Mucosa of rectum (tissue), 2 donors: ENCODE measurements around the gene CAPN12.

Experiments
- H3K27ac ChIP-seq, 2 donors: one replicate each; pipeline ENCODE4 v1.7.0; 2013; ENCODE audit warnings: inconsistent platforms in 2 of 2, low read depth in 2 of 2, low read length in 2 of 2
- H3K27me3 ChIP-seq, 2 donors: one replicate each; pipeline ENCODE4 v1.7.0; 2013; ENCODE audit warnings: low read length in 2 of 2; ENCODE audit not compliant: control insufficient read depth in 2 of 2, insufficient read depth in 2 of 2
- H3K36me3 ChIP-seq, 2 donors: one replicate each; pipeline ENCODE4 v1.7.0; 2013; ENCODE audit warnings: low read length in 2 of 2; ENCODE audit not compliant: control insufficient read depth in 2 of 2, insufficient read depth in 2 of 2
- H3K4me1 ChIP-seq, 2 donors: one replicate each; pipeline ENCODE4 v1.7.0; 2013; ENCODE audit warnings: low read length in 2 of 2, mild to moderate bottlenecking in 1 of 2; ENCODE audit not compliant: control insufficient read depth in 2 of 2, insufficient read depth in 2 of 2
- H3K4me3 ChIP-seq, 2 donors: one replicate each; pipeline ENCODE4 v1.7.0; 2013; ENCODE audit warnings: low read length in 2 of 2
- H3K9ac ChIP-seq, 2 donors: one replicate each; pipeline ENCODE4 v1.7.0; 2013; ENCODE audit warnings: low read length in 2 of 2, low read depth in 1 of 2, mild to moderate bottlenecking in 1 of 2
- H3K9me3 ChIP-seq, 2 donors: one replicate each; pipeline ENCODE4 v1.7.0; 2013; ENCODE audit warnings: low read length in 2 of 2; ENCODE audit not compliant: control insufficient read depth in 2 of 2
- donor health status: healthy.
- donor health status: Normal muscosa, but diverticular disease.

Gene CAPN12

DNA sequence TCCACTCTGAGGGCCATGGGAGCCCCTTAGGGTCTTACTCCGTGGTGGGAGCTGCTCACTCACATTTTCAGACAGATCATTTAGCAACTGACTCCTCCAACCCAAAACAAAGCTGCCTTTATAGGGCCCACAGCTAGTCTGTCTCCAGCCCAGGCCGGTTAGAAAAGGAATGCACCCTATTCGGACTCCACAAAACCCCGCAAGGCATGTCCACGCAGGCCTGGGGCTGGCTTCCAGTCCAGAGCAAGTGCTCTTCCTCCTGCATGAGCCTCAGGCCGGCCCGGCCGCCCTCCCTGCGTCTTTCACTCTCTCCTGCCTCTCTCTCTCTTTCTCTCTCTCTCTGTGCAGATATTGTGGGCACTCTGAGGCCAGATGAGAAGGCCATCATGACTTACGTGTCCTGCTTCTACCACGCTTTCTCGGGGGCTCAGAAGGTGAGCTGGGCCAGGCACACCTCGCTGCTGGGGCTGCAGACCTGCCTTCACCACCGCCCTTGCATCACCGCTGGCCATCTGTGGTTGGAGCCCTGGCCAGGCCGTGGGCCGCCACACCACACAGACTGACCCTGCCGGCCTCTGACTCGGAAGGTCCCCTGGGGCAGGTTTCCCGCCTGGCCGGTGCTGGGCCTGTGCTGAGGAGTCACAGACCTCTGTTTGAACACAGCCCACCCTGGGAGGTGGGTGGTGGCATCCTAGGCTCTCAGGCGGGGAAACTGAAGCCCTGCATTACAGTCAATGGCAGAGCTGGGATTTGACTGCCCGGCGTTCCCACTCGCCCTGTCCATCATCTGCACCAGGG, 33.1 kb downstream of the CAPN12 start:
- H3K4me3 ChIP-seq, result no peak overlapping the region
- peak overlapping the region in 1 of 2 donors; percentile 27 for H3K27ac ChIP-seq
- H3K9ac ChIP-seq, result no peak overlapping the region
- H3K27me3 ChIP-seq, result no peaks in the 10 kb centered on the region
- peaks cover 8 to 14% of the 10 kb centered on the region in 2 donors for H3K4me1 ChIP-seq
- H3K36me3 ChIP-seq, result peaks cover 83 to 92% of the 10 kb centered on the region in 2 donors
- no peaks in the 10 kb centered on the region for H3K9me3 ChIP-seq

DNA sequence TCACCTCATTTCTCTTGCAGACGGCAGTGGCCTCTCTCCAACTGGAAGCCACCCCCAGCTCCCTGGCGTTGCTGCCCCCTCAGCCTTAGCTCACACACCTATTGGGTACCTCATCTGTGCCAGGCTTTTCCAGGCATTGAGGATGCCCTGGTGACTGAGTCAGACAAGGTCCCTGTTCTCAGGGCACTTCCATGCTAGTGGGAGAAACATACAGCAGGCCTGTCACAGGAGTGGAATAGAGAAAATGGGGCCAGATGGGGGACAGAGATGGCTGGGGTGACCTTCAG, 33.9 kb downstream of the CAPN12 start:
- Histone ChIP-seq H3K27ac (peak overlapping the region in 1 of 2 donors; percentile 27), H3K27me3 (no peaks in the 10 kb centered on the region), H3K4me3 (no peak overlapping the region), H3K4me1 (peaks cover 10 to 18% of the 10 kb centered on the region in 2 donors), H3K36me3 (peaks cover 89 to 95% of the 10 kb centered on the region in 2 donors), H3K9ac (no peak overlapping the region), H3K9me3 (no peaks in the 10 kb centered on the region)

DNA sequence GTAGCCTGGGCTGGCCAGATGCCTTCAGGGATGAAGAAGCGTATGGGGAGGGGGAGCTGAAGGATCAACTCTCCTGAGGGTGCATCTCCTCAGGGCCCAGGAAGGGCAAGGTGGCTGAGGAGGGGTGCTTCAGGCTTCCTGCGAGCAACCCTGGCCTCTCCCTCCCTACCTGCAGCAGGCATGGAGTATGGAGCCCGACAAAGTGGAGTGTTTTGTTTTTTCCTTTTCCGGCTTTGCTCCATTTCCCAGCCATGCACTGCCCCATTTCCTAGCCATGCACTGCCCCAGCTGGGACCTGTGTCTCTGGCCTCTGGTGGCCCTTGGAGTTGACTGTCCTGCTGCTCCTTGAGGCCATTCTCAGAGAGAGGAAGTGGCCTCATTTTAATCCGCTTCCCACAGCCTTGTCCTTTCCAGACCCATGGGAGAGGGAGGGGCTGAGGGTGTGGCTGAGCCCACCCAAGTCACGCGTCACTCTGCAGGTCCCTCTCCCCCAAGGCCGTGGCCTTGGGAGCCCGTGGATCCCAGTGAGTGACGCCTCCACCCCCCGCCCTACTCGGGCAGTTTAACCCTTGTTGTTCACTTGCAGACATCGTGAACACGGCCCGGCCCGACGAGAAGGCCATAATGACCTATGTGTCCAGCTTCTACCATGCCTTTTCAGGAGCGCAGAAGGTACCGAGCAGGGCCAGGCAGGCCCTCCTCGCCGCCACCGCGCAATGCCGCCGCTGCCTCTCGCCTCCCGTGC, 34.4 kb downstream of the CAPN12 start:
- H3K27ac ChIP-seq, result peak overlapping the region in 1 of 2 donors; percentile 14
- peaks cover 93 to 97% of the 10 kb centered on the region in 2 donors for H3K36me3 ChIP-seq
- no peaks in the 10 kb centered on the region for H3K9me3 ChIP-seq
- no peak overlapping the region for H3K4me3 ChIP-seq
- H3K4me1 ChIP-seq, result peaks cover 10 to 18% of the 10 kb centered on the region in 2 donors
- no peaks in the 10 kb centered on the region for H3K27me3 ChIP-seq
- H3K9ac ChIP-seq, result no peak overlapping the region

DNA sequence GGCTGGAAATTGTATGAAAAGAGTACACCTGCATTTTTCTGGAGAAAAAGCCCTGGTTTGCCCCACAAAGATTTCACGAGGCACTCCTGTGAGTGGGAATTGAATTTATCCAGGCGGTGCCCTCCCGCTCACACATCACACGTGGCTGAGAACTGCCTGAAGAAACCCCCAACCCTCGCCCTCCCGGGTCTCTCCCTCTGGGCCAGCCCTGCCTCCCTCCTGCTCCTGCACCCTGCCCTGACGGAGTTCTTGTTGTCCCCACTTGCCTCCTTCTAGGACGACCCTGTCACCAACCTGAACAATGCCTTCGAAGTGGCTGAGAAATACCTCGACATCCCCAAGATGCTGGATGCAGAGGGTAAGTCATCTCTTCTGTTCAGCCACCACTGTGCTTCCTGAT, 35.2 kb downstream of the CAPN12 start:
- no peaks in the 10 kb centered on the region for H3K9me3 ChIP-seq
- peaks cover 93 to 97% of the 10 kb centered on the region in 2 donors for H3K36me3 ChIP-seq
- H3K9ac ChIP-seq, result no peak overlapping the region
- no peaks in the 10 kb centered on the region for H3K27me3 ChIP-seq
- peaks cover 10 to 18% of the 10 kb centered on the region in 2 donors for H3K4me1 ChIP-seq
- H3K4me3 ChIP-seq, result no peak overlapping the region
- peak overlapping the region; percentile 14 to 24 for H3K27ac ChIP-seq

DNA sequence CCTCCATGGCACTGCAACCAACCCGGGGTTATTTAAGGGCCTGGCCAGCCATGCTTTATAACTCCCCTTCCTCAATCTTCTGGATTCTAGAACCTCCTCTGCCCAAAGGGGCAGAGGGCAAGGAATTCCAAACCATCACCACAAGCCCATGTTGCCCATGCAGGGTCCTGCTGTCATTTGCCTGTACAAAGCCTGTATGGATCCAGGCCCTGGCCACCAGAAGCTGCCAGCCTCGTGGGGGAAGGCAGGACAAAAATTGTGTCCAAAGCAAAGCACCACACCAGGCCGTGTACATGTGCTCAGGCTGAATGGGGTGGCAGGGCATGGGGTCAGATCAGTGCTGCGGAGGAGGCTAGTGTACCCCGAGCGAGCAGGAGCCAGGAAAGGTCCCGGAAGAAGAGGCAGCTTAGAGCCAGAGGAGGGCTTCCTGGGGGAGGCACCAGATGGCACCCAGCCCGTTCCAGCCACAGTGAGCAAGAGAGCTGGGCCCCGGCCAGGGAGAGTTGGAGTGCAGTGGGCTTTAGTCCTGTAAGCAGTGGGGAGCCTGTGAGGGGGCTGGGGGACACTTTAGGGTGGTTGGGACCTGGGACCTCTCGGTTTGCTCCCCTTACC, 35.8 kb downstream of the CAPN12 start:
- no peak overlapping the region for H3K4me3 ChIP-seq
- H3K9ac ChIP-seq, result no peak overlapping the region
- no peaks in the 10 kb centered on the region for H3K9me3 ChIP-seq
- no peaks in the 10 kb centered on the region for H3K27me3 ChIP-seq
- peak overlapping the region; percentile 49 for H3K27ac ChIP-seq
- peaks cover 10 to 18% of the 10 kb centered on the region in 2 donors for H3K4me1 ChIP-seq
- H3K36me3 ChIP-seq, result peaks cover 92 to 98% of the 10 kb centered on the region in 2 donors

DNA sequence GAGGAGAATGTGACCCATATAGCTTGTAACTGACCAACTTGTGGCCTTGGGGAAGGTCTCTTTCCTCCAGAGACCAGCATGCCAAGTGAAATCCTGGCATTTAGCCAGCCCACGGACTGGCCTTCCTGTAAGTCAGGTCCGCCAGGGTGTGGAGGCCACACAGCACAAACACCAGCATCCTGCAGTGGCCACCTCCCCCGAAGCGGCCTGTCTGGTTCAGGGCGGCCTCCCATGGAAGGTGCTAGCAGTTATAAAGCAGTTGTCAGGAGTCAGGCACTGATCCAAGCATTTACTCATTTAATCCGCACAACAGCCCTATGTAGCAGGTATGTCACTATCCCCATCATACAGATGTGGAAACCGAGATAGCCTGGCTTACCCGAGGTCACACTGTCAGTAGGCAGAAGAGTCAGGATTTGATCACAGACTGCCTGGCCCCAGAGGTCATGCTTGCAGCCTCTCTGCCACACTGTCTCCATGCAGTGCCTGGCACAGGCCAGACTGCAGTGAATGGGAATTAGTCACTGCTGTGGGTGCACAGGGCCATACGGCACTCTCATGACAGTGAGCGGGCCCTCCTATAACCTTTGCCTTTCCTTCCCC, 36.7 kb downstream of the CAPN12 start:
- H3K36me3 ChIP-seq, result peaks cover 93 to 96% of the 10 kb centered on the region in 2 donors
- no peaks in the 10 kb centered on the region for H3K27me3 ChIP-seq
- H3K4me1 ChIP-seq, result peaks cover 10 to 18% of the 10 kb centered on the region in 2 donors
- H3K9ac ChIP-seq, result no peak overlapping the region
- H3K27ac ChIP-seq, result peak overlapping the region; percentile 49
- no peak overlapping the region for H3K4me3 ChIP-seq
- H3K9me3 ChIP-seq, result no peaks in the 10 kb centered on the region

DNA sequence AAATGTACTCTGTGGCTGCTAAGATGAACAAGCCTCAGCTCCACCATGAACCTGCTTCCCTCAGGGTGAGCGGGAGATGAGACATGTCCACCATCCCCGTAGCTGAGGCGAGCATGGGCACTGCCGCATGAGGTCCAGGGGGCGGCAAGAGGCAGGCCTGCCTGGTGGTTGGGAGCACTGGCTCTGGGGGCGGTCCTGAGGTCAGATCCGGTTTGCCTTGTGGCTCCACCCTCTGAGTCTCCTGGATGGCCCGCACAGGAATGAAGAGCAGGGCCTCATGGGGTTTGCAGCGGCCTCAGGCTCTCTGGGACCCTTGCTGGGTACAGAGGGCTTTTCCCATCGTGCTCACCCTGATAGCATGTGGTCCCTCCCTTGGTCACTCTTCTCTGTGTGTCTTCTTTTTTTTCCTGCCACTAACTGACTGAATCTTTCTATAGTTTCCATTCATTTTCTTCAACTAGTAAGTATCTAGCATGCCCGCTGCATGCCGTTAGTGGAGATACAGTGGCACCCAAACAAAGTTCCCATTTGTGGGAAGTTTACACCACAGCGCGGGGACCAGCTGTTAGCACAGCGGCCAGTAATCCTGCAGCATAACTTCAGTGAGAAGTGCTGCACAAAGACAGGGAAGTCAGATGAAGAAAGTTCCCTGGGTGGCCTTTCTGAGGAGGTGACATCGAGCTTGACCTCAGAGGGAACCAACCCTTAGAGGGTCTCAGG, 37.3 kb downstream of the CAPN12 start:
- H3K9ac ChIP-seq, result no peak overlapping the region
- no peak overlapping the region for H3K4me3 ChIP-seq
- no peaks in the 10 kb centered on the region for H3K9me3 ChIP-seq
- peaks cover 96 to 97% of the 10 kb centered on the region in 2 donors for H3K36me3 ChIP-seq
- H3K27ac ChIP-seq, result peak overlapping the region; percentile 20 to 49
- no peaks in the 10 kb centered on the region for H3K27me3 ChIP-seq
- peaks cover 10 to 18% of the 10 kb centered on the region in 2 donors for H3K4me1 ChIP-seq

DNA sequence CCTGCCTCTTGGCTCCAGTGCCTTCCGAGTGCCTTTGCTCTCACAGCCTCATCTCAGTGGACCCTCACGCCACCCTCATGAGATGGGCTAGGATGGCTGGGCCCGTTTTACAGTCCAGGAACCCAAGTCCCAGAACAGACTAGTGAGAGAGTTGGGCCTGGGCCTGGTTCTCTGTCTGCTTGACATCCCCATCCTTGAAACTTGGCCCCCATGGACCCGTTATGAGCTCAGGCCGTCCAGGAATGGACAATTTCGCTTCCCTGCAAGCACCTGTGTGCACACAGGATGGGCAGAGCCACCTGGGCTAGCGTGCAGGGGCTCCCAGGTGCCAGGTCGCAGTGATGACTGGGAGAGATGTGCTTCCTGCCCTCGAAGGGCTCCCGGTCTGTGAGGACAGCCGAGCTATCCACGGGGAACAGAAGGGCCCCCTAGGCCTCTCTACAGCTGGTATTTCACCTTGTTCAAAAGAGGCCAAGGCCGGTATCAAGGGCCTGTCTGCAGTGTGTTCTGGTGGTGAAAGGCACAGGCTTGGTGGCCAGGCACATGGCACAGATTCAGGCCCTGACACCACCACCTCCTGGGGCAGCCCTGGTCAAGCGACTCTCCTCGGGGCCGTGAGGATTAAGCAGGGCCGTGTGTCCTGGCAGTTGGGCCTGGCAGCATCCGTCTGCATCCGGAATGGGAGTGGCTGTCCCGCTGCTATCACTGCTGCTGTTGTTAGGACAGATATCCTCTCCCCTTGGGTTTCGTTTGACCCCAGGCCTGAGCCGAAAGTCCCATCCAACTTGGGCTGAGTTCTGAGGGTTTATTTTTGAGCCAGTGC, 38.9 kb downstream of the CAPN12 start:
- no peak overlapping the region for H3K9ac ChIP-seq
- no peak overlapping the region for H3K4me3 ChIP-seq
- H3K27me3 ChIP-seq, result no peaks in the 10 kb centered on the region
- H3K9me3 ChIP-seq, result no peaks in the 10 kb centered on the region
- no peak overlapping the region for H3K27ac ChIP-seq
- peaks cover 95% of the 10 kb centered on the region in 2 donors for H3K36me3 ChIP-seq
- peaks cover 15 to 29% of the 10 kb centered on the region in 2 donors for H3K4me1 ChIP-seq

DNA sequence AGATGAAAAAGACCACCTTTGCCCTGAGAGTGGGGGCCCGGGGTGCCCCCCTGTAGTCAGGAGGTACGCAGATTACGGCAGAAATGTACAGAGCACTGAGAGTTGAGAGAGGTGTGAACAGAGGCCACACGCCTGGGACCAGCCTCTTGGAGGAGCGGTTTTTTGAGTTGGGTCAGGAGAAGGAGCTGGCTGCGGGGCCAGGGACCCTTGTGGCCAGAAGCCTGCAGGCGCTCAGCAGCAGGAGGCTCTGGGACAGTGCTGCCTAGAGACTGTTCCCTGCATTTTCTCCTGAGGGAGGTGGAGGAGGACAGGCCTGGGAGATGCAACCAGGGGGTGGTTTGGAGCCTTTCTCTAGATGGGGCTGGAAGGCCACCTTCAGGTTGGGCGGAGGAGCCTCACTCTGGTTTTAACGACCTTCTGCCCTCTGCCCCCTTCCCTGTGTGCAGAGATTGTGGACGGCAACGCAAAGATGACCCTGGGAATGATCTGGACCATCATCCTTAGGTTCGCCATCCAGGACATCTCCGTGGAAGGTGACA, 39.7 kb downstream of the CAPN12 start:
- Histone ChIP-seq H3K4me3 (no peak overlapping the region), H3K4me1 (peaks cover 20 to 35% of the 10 kb centered on the region in 2 donors), H3K36me3 (peaks cover 91 to 92% of the 10 kb centered on the region in 2 donors), H3K27me3 (no peaks in the 10 kb centered on the region), H3K27ac (no peak overlapping the region), H3K9me3 (no peaks in the 10 kb centered on the region), H3K9ac (no peak overlapping the region)
